WTC11 (cell line): ENCODE results near the gene LYVE1. TPM values are rescaled to one million over a fixed set of nuclear protein-coding genes. Genes with fewer than 3 reads are reported as not detected.

Experiments
- ATAC-seq: fragments of 200-7000 bp; cut with Tn5 transposase; 2 replicates; pipeline ENCODE4 v1.10.0; 2021; ENCODE audit warnings: mild to moderate bottlenecking, moderate library complexity
- CTCF ChIA-PET: fragments of 300-600 bp; sonication (Branson Sonifier 250); formaldehyde crosslinking; loops from one replicate; lab custom pipeline; 2021; ENCODE audit warnings: antibody characterized with exemption; lab: Charles Lee
- POLR2A ChIA-PET: fragments of 350-600 bp; sonication (Branson Sonifier 250); formaldehyde crosslinking; loops from one replicate; lab custom pipeline; 2021; ENCODE audit warnings: antibody characterized with exemption; lab: Charles Lee
- DNase-seq: peaks from one replicate; pipeline ENCODE4 v3.0.0; 2021; ENCODE audit warnings: low spot score
- H3K27ac Mint-ChIP-seq: 2 replicates; pipeline ENCODE4 v1.8.0; 2021; ENCODE audit warnings: mixed read lengths
- H3K27me3 Mint-ChIP-seq: 2 replicates; pipeline ENCODE4 v1.8.0; 2021; ENCODE audit warnings: low read depth, mild to moderate bottlenecking, moderate library complexity, mixed read lengths
- H3K36me3 Mint-ChIP-seq: 2 replicates; pipeline ENCODE4 v1.8.0; 2021; ENCODE audit warnings: mixed read lengths
- H3K4me1 Mint-ChIP-seq: 2 replicates; pipeline ENCODE4 v1.8.0; 2022; ENCODE audit warnings: mixed read lengths
- H3K4me3 Mint-ChIP-seq: 2 replicates; pipeline ENCODE4 v1.8.0; 2021; ENCODE audit warnings: mild to moderate bottlenecking, moderate library complexity, mixed read lengths
- H3K9me3 Mint-ChIP-seq: 2 replicates; pipeline ENCODE4 v1.8.0; 2021; ENCODE audit warnings: mixed read lengths
- ATF1 ChIP-seq: sonication (generic); formaldehyde crosslinking; IDR thresholded peaks from 2 replicates; pipeline ENCODE4 v1.8.1; 2023; ENCODE audit warnings: mild to moderate bottlenecking, moderate library complexity, missing genetic modification reagents
- ATF2 ChIP-seq: sonication (generic); formaldehyde crosslinking; IDR thresholded peaks from 2 replicates; pipeline ENCODE4 v1.8.1; 2022; ENCODE audit warnings: low read depth, missing genetic modification reagents, borderline replicate concordance
- CREM ChIP-seq: sonication (generic); formaldehyde crosslinking; IDR thresholded peaks from 2 replicates; pipeline ENCODE4 v1.8.1; 2022; ENCODE audit warnings: mild to moderate bottlenecking, missing genetic modification reagents, moderate library complexity
- E2F5 ChIP-seq: sonication (generic); formaldehyde crosslinking; IDR thresholded peaks from 2 replicates; pipeline ENCODE4 v1.8.1; 2022; ENCODE audit warnings: mild to moderate bottlenecking, moderate library complexity, missing genetic modification reagents
- ETV6 ChIP-seq: sonication (generic); formaldehyde crosslinking; IDR thresholded peaks from 2 replicates; pipeline ENCODE4 v1.8.1; 2022; ENCODE audit warnings: mild to moderate bottlenecking, missing genetic modification reagents
- FOXJ3 ChIP-seq: sonication (generic); formaldehyde crosslinking; IDR thresholded peaks from 2 replicates; pipeline ENCODE4 v1.9.0; 2021; ENCODE audit warnings: missing genetic modification reagents, mild to moderate bottlenecking, borderline replicate concordance
- FOXP1 ChIP-seq: sonication (generic); formaldehyde crosslinking; IDR thresholded peaks from 2 replicates; pipeline ENCODE4 v1.8.0; 2022; ENCODE audit warnings: missing genetic modification reagents, mild to moderate bottlenecking, moderate library complexity, borderline replicate concordance
- JAZF1 ChIP-seq: fragments of 250-450 bp; sonication (Bioruptor Pico); IDR thresholded peaks from 2 replicates; pipeline ENCODE4 v1.9.0; 2021; ENCODE audit warnings: moderate library complexity, mild to moderate bottlenecking, inconsistent platforms
- KAT7 ChIP-seq: sonication (generic); formaldehyde crosslinking; IDR thresholded peaks from 2 replicates; pipeline ENCODE4 v1.8.1; 2023; ENCODE audit warnings: missing genetic modification reagents, mild to moderate bottlenecking, borderline replicate concordance
- NFE2L1 ChIP-seq: sonication (generic); formaldehyde crosslinking; IDR thresholded peaks from 2 replicates; pipeline ENCODE4 v1.8.1; 2023; ENCODE audit warnings: missing genetic modification reagents
- NR2C2 ChIP-seq: sonication (generic); formaldehyde crosslinking; IDR thresholded peaks from 2 replicates; pipeline ENCODE4 v1.8.0; 2022; ENCODE audit warnings: mild to moderate bottlenecking, missing genetic modification reagents
- OVOL2 ChIP-seq: fragments of 250-450 bp; sonication (Bioruptor Pico); IDR thresholded peaks from 2 replicates; pipeline ENCODE4 v1.9.0; 2021; ENCODE audit warnings: mild to moderate bottlenecking, borderline replicate concordance
- SOX15 ChIP-seq: fragments of 250-450 bp; sonication (Bioruptor Pico); IDR thresholded peaks from 2 replicates; pipeline ENCODE4 v1.9.0; 2021; ENCODE audit warnings: mild to moderate bottlenecking
- SP1 ChIP-seq: sonication (generic); formaldehyde crosslinking; conservative IDR thresholded peaks from 2 replicates; pipeline ENCODE4 v1.8.1; 2022; ENCODE audit warnings: missing genetic modification reagents
- TEAD1 ChIP-seq: sonication (generic); formaldehyde crosslinking; IDR thresholded peaks from 2 replicates; pipeline ENCODE4 v1.8.0; 2022; ENCODE audit warnings: mild to moderate bottlenecking, missing genetic modification reagents
- USF1 ChIP-seq: sonication (generic); formaldehyde crosslinking; IDR thresholded peaks from 2 replicates; pipeline ENCODE4 v1.8.0; 2022; ENCODE audit warnings: mild to moderate bottlenecking, missing genetic modification reagents
- ZBTB21 ChIP-seq: sonication (generic); formaldehyde crosslinking; IDR thresholded peaks from 2 replicates; pipeline ENCODE4 v1.8.1; 2023; ENCODE audit warnings: mild to moderate bottlenecking, missing genetic modification reagents, borderline replicate concordance
- ZNF121 ChIP-seq: sonication (generic); formaldehyde crosslinking; IDR thresholded peaks from 2 replicates; pipeline ENCODE4 v1.8.0; 2023; ENCODE audit warnings: missing genetic modification reagents
- ZNF138 ChIP-seq: sonication (generic); formaldehyde crosslinking; conservative IDR thresholded peaks from 2 replicates; pipeline ENCODE4 v1.8.1; 2022; ENCODE audit warnings: mild to moderate bottlenecking, moderate library complexity, missing genetic modification reagents
- ZNF263 ChIP-seq: sonication (generic); formaldehyde crosslinking; IDR thresholded peaks from 2 replicates; pipeline ENCODE4 v1.8.1; 2022; ENCODE audit warnings: low read depth, mild to moderate bottlenecking, moderate library complexity, missing genetic modification reagents
- ZNF532 ChIP-seq: fragments of 250-450 bp; sonication (Bioruptor Pico); IDR thresholded peaks from 2 replicates; pipeline ENCODE4 v1.9.0; 2021; ENCODE audit warnings: mild to moderate bottlenecking, borderline replicate concordance
- total RNA-seq: library from RNA; stranded (reverse); gene quantifications from 3 replicates; pipeline ENCODE4 v1.2.3, GENCODE V29; 2021
- TF ChIP-seq, protein P1 (sequence below): sonication (generic); formaldehyde crosslinking; IDR thresholded peaks from 2 replicates; pipeline ENCODE4 v1.8.1; 2023; ENCODE audit warnings: mild to moderate bottlenecking, missing genetic modification reagents, moderate library complexity
- TF ChIP-seq, protein P2 (sequence below): sonication (generic); formaldehyde crosslinking; IDR thresholded peaks from 2 replicates; pipeline ENCODE4 v1.8.0; 2022; ENCODE audit warnings: mild to moderate bottlenecking, missing genetic modification reagents
- TF ChIP-seq, protein P3 (sequence below): sonication (generic); formaldehyde crosslinking; IDR thresholded peaks from 2 replicates; pipeline ENCODE4 v1.8.0; 2023; ENCODE audit warnings: mild to moderate bottlenecking, missing genetic modification reagents

LYVE1 gene
- total RNA-seq, 1 experiment from 2014 or later = 0.24 TPM

- Mint-ChIP-seq H3K36me3 (no peaks in the 10 kb centered on the region), H3K27ac (no peak overlapping the region), H3K4me1 (peaks cover 12% of the 10 kb centered on the region), H3K27me3 (peaks cover 14% of the 10 kb centered on the region), H3K9me3 (no peaks in the 10 kb centered on the region), H3K4me3 (no peak overlapping the region)
- ChIA-PET CTCF (no interaction called here), POLR2A (interaction anchor here (0.5 kb wide), 1 partner anchor 1304 kb away, joined by 4 read pairs; no protein-coding TSS in a partner anchor)
- DNase-seq (no peak), ATAC-seq (no peak)
- no peak for TF ChIP-seq USF1 (CRISPR knock-in tag)
- TF ChIP-seq ATF1 (CRISPR knock-in tag) = no peak
- TF ChIP-seq ATF2 (CRISPR knock-in tag) = no peak
- TF ChIP-seq SOX15 (CRISPR knock-in tag) = no peak
- TF ChIP-seq, protein P1, sequence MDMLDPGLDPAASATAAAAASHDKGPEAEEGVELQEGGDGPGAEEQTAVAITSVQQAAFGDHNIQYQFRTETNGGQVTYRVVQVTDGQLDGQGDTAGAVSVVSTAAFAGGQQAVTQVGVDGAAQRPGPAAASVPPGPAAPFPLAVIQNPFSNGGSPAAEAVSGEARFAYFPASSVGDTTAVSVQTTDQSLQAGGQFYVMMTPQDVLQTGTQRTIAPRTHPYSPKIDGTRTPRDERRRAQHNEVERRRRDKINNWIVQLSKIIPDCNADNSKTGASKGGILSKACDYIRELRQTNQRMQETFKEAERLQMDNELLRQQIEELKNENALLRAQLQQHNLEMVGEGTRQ (CRISPR knock-in tag) = no peak
- TF ChIP-seq ZNF263 (CRISPR knock-in tag) = no peak
- no peak for TF ChIP-seq ETV6 (CRISPR knock-in tag)
- TF ChIP-seq ZBTB21 (CRISPR knock-in tag) = no peak
- no peak for TF ChIP-seq OVOL2 (CRISPR knock-in tag)
- TF ChIP-seq SP1 = no peak
- no peak for TF ChIP-seq KAT7
- TF ChIP-seq ZNF138 = no peak
- TF ChIP-seq TEAD1 (CRISPR knock-in tag) = no peak
- TF ChIP-seq ZNF532 (CRISPR knock-in tag) = no peak
- TF ChIP-seq CREM (CRISPR knock-in tag) = no peak
- no peak for TF ChIP-seq NR2C2
- no peak for TF ChIP-seq ZNF121 (CRISPR knock-in tag)
- no peak for TF ChIP-seq FOXP1 (CRISPR knock-in tag)
Observed at GRCh38 chr11:10544491-10545465, 23.7 kb downstream of the LYVE1 start.

DNA sequence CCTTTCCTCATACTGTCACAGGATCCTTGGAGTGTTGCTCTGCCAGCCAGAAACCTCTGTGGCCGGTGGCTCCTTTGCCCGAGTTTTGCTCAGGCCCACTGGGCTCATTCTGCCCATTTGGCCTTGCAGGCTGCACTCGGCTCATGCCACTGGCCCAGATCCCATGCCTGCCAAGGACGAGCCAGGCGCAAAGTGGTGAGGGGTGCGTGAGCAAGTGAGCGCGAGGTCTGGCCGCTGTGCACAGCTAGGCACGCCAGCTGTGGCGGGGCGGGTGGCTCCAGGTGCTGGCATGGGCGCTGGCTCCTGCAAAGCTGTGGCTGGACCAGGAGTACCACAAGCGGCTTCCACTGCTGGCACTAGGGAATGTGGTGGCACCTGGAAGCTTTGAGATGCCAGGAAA, 24.7 kb downstream of the LYVE1 start:
- POLR2A ChIA-PET = no interaction called here
- no peak overlapping the region for H3K27ac Mint-ChIP-seq
- no peaks in the 10 kb centered on the region for H3K9me3 Mint-ChIP-seq
- DNase-seq (no peak), ATAC-seq (no peak)
- CTCF ChIA-PET = no interaction called here
- peaks cover 16% of the 10 kb centered on the region for H3K27me3 Mint-ChIP-seq
- H3K4me3 Mint-ChIP-seq = no peak overlapping the region
- H3K4me1 Mint-ChIP-seq = peaks cover 15% of the 10 kb centered on the region
- no peaks in the 10 kb centered on the region for H3K36me3 Mint-ChIP-seq
- TF ChIP-seq ZBTB21 (CRISPR knock-in tag) (no peak), FOXP1 (CRISPR knock-in tag) (no peak), NFE2L1 (no peak), E2F5 (CRISPR knock-in tag) (no peak), FOXJ3 (CRISPR knock-in tag) (no peak), JAZF1 (CRISPR knock-in tag) (no peak)
- TF ChIP-seq, protein P2, sequence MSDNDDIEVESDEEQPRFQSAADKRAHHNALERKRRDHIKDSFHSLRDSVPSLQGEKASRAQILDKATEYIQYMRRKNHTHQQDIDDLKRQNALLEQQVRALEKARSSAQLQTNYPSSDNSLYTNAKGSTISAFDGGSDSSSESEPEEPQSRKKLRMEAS (CRISPR knock-in tag) = no peak
- TF ChIP-seq, protein P3, sequence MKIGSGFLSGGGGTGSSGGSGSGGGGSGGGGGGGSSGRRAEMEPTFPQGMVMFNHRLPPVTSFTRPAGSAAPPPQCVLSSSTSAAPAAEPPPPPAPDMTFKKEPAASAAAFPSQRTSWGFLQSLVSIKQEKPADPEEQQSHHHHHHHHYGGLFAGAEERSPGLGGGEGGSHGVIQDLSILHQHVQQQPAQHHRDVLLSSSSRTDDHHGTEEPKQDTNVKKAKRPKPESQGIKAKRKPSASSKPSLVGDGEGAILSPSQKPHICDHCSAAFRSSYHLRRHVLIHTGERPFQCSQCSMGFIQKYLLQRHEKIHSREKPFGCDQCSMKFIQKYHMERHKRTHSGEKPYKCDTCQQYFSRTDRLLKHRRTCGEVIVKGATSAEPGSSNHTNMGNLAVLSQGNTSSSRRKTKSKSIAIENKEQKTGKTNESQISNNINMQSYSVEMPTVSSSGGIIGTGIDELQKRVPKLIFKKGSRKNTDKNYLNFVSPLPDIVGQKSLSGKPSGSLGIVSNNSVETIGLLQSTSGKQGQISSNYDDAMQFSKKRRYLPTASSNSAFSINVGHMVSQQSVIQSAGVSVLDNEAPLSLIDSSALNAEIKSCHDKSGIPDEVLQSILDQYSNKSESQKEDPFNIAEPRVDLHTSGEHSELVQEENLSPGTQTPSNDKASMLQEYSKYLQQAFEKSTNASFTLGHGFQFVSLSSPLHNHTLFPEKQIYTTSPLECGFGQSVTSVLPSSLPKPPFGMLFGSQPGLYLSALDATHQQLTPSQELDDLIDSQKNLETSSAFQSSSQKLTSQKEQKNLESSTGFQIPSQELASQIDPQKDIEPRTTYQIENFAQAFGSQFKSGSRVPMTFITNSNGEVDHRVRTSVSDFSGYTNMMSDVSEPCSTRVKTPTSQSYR (CRISPR knock-in tag) = no peak
